GM18858 (cell line): Measurements from ENCODE around the gene CHMP5.

ENCODE experiments used
- ATAC-seq: cut with Tn5 transposase; IDR thresholded peaks from one replicate; pipeline ENCODE4 v1.9.1; 2021; ENCODE audit not compliant: unreplicated experiment

The CHMP5 gene

GRCh38 chr9:33264473-33265177, at the start of gene CHMP5, which contains the start of gene BAG1:
CHMP5 (plus strand) TSS chr9:33265049; CDS start chr9:33265079, 30 bp downstream.
BAG1 (minus strand) TSS chr9:33264708.
- peak; percentile 74 for ATAC-seq

DNA sequence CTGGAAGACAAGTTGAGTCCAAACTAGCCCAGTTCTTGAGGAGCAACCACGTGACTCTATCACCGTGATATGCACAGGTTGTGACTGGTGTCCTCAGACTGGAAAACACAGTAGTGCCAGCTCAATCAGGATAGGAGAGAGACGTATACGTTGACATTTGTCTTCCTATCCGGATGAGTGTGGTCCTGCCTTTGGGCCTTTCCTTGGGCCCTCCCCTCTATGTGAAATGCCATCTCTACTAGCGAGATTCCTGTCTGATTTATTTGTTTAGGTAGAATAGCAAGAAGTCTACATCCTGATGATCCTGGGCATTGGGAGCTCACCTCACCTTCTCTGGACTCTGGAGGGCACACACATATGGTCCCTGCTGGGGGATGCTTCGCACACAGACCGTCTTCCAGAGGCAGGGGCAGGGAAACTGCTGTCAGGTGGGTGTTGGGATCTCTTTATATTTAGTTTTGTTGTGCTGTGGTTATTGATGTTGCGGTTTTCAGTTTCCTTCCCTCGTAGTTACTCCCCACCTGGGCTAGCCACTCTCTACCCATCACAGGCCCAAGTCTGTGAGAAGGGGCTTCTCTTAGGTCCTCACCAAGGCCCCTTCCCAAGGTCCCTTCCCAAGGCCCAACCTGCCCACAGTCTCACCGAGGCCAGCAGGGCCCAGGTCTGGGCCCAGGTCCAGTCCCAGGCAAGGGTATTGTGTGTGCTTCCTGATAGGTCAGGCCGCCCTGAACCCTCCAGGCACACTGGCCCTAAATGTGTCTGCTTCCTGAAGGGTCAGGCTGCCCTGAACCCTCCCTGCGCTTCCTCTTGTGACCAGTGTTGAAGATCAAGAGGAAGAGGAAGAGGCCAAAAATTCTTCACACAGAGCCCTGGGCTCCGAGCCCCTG, 43.9 kb upstream of the CHMP5 start:
- no peak for ATAC-seq

GRCh38 chr9:33221568-33221884, 43.3 kb upstream of the CHMP5 start:
- ATAC-seq, result no peak

- ATAC-seq, result no peak
Measured at GRCh38 chr9:33222031-33222430, 42.8 kb upstream of the CHMP5 start.

GRCh38 chr9:33223696-33224095, 41.2 kb upstream of the CHMP5 start:
- ATAC-seq, result no peak

- no peak for ATAC-seq
Measured at GRCh38 chr9:33225319-33226147, 39.3 kb upstream of the CHMP5 start.

- ATAC-seq, result peak; percentile 55
Measured at GRCh38 chr9:33227008-33227398, 37.8 kb upstream of the CHMP5 start.

GRCh38 chr9:33227741-33228140, 37.1 kb upstream of the CHMP5 start:
- no peak for ATAC-seq

DNA sequence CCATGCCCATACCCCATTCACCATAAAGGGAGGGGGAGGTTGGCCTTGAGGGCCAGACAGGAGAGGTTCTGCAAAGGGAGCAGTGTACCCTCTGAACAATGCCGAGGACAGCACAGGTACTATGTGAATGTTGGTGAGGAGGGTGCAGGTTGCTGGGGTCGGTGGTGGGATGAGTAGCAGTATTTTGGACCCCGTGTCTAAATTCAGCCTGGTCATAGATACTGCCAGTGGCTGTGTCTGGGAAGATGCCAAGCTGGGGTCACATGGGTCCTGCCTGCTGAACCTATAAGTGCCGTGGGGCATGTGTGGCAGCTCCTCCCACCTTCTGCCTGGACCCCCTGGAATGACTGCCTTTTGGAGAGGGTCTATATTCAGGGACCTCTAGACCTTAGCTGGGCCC, 36.2 kb upstream of the CHMP5 start:
- ATAC-seq, result no peak

DNA sequence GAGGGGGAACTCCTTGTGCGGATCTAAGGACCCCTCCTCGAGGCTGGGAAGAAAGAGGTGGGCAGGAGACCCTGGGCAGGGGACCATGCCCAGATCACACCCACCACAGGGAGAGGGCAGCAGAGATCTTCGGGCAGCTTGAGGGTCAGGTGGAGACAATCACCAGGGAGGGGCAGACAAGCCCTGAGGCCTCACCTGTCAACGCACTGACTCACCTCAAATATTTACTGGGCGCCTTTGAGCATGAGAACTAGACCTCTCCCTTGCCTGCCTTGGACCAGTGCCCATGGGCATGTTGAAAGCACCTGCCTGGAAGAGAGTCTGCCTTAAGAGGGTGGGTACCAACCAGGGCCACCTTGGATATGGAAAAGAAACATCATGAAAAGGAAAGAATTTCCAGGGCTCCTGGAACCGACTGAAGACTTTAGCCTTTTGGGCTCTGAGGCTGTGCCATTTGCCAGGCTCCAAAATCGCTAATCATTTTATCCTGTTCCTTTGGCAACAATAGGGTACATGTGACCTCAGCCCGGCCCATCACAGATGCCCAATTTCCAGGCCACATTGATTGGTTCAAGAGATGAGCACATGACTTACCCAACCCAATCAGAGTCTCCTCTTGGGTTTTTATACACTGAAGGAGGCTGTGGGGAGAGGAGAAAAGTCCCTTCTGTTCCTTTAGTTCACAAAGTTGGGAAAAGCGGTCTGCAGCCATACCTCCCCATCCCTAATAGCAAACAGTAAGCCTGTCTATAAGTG, 35.3 kb upstream of the CHMP5 start:
- ATAC-seq, result no peak

GRCh38 chr9:33230756-33231622, 33.9 kb upstream of the CHMP5 start:
- no peak for ATAC-seq

GRCh38 chr9:33231623-33231942, 33.3 kb upstream of the CHMP5 start:
- no peak for ATAC-seq

DNA sequence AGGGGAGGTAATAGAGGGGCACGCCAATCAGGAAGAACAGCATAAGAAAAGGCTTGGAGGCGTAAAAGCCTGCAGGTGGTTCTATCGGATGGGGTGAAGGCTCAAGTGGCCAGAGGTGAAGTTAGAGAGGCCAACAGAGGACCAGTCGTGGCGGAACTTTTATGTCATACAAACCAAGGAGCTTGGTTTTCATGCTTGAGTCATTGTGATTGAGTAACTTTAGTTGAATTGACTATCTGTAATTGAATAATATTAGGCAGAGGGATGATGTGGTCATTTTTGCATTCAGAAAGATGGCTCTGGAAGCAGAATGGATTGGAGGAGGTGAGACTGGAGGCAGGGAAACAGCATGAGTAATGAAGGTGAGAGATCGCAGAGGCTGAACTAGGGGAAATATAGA, 32.0 kb upstream of the CHMP5 start:
- ATAC-seq, result no peak

DNA sequence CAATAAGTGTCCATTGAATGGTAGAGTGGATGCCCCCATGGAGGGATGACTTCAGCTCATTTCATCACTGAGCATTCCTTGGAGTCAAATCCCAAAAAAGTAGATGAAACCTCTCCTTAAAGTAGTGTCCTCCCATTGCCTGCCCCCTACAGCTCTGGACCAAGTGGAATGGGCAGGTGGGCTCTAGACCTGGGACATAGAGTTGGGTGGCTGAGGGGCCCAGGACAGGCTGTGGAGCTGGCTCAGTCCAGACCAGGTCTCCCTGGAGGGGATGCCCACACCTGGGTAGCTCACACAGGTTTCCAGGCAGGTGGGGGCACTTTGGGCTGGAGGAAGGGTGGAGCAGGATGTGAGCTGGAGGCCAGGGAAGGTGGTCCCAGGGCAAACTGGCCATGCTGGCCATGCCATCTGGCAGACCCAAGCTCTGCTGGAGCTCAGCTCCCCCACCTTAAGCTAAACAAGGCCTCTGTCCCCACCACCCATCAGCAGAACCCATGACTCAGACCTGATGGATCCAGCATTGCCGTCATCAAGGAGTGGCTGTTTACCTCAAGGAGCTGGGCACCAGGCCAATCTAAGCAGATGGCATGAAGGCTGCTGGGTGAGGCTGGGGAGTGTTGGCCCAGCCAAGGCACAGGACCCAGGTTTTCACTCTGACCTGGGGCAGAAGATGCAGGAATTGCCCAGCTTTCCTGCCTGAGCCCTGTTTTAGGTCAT, 31.1 kb upstream of the CHMP5 start:
- ATAC-seq, result no peak

DNA sequence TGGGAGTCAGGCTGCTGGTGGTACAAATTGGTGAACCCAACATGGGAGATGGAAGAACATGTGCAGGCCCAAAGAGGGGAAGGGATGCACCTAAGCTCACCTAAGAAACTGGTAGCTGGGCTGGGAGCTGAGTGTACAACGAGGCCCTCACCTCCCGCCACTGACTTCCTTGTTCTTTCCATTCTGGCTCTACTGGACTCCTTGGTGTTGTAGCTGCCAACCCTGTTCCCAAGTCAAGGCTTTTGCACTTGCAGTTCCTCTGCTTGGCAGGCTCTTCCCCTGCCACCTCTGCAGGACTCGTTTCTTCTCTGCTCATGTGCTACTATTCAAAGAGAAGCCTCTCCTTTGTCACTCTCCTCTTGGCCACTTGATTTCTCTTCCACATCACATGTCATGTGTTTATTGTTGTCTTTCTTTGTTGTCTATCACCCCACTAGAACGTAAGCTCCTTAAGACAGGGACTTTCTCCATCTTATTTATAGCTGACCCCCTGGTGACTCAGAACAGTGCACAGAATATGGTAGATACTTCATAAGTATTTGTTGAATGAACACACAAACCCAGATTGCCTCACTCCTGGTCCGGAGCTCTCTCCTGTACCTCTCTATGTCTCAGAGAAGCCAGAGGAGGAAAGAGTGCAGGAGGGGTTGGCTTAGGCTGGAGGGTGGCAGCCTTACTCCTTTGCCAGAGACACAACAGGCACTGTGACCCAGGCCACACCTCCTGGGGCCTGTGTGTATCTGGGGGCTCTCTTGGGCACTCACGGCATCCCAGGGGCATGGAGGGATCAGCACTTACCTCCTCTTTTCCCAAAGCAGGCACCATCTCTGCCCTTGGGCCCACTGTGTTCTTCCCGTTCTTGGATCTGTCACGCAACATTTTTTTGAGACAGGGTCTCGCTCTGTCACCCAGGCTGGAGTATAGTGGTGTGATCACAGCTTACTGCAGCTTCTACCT, 30.1 kb upstream of the CHMP5 start:
- no peak for ATAC-seq

DNA sequence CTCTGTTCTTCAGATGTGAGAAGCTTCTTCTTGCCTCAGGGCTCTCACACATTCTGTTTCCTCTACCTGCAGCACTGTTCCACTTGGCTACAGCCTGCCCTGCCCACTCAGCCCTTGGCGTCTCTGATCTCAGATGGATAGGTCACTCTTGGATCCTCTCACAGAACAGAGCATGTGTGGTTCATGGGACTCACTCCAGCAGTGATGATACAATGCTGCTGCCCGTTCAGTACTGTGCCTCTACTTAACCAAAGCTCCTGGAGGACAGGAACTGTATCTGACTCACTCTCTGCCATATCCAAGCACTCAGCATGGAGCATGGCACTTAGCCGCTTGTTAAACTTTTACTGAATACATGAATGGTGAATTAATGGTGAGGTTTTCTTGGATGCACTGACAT, 28.3 kb upstream of the CHMP5 start:
- no peak for ATAC-seq

DNA sequence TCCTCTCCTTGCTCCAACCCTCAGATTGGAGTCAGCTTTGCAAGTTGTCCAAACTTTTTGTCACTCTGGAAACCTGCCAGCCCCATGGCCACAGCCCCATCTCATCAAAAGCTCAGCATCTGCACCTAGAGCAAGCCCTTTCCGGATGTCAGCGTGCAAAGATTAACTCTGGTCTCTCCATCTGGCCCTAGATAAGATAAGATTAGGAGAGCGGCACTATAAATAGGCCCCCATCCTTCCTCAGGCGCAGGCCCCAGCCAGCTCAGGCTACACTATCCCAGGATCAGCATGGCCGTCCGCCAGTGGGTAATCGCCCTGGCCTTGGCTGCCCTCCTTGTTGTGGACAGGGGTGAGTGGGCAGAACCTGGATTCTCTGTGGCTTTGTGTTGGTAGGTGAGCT, 24.9 kb upstream of the CHMP5 start, which contains the start of gene SPINK4:
Gene SPINK4 (plus strand): TSS at position 247 of the 400 bp plus-strand sequence. CDS start 42 bp downstream, at position 289.
- no peak for ATAC-seq

DNA sequence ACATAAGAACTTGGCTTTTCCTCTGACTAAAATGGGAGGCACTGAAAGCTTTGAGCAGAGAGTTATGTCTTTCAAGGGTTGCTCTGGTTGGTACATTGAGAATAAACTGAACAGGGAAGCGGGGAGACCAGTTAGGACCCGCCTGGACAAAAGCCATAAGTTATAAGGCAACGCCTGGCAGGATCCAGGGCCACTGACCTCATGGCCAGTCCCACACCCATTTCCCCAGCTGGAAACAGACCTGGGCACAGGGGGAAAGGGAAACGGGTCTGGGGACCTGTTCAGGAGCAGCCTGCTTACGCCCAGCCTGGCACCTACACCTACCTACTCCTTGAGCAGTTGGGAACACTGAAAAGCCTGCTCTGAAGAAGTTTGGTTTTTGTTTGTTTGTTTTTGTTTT, 23.6 kb upstream of the CHMP5 start:
- no peak for ATAC-seq
